DOHH2 (cell line): ENCODE measurements around the gene RBPJ.
A peak's percentile ranks its signal among the peaks of the same experiment; 100 is the strongest.

ENCODE experiments used
- H3F3A ChIP-seq: fragments of 200-600 bp; sonication (generic), shearing (Covaris generic); 2 replicates; pipeline ENCODE4 v1.6.0; 2016; ENCODE audit warnings: antibody characterized with exemption, mild to moderate bottlenecking; ENCODE audit not compliant: control insufficient read depth, insufficient read depth
- H3K27ac ChIP-seq: fragments of 200-600 bp; sonication (generic); 2 replicates; pipeline ENCODE4 v1.5.1; 2014; ENCODE audit warnings: low read depth, mild to moderate bottlenecking, low read length, moderate library complexity
- H3K27me3 ChIP-seq: fragments of 200-600 bp; sonication (generic); 2 replicates; pipeline ENCODE4 v1.6.1; 2014; ENCODE audit warnings: mild to moderate bottlenecking, low read length, mixed read lengths; ENCODE audit not compliant: control insufficient read depth
- H3K36me3 ChIP-seq: fragments of 200-600 bp; sonication (generic); 2 replicates; pipeline ENCODE4 v1.6.1; 2014; ENCODE audit warnings: mild to moderate bottlenecking, low read length, moderate library complexity, mixed read lengths; ENCODE audit not compliant: control insufficient read depth
- H3K4me1 ChIP-seq: fragments of 200-600 bp; sonication (generic); 2 replicates; pipeline ENCODE4 v1.6.1; 2014; ENCODE audit warnings: mild to moderate bottlenecking, low read length, mixed read lengths; ENCODE audit not compliant: control insufficient read depth
- H3K4me2 ChIP-seq: fragments of 200-600 bp; sonication (generic); 2 replicates; pipeline ENCODE4 v1.6.0; 2014; ENCODE audit warnings: mild to moderate bottlenecking, low read length, moderate library complexity
- H3K4me3 ChIP-seq: fragments of 200-600 bp; sonication (generic); 2 replicates; pipeline ENCODE4 v1.5.1; 2014; ENCODE audit warnings: mild to moderate bottlenecking, low read length, mixed read lengths
- H3K79me2 ChIP-seq: fragments of 200-600 bp; sonication (generic); 2 replicates; pipeline ENCODE4 v1.6.1; 2014; ENCODE audit warnings: mild to moderate bottlenecking, low read length, mixed read lengths; ENCODE audit not compliant: control insufficient read depth
- H3K9me2 ChIP-seq: fragments of 200-600 bp; sonication (generic); replicated peaks from 2 replicates; pipeline ENCODE4 v1.6.1; 2014; ENCODE audit warnings: mild to moderate bottlenecking, low read length, mixed read lengths; ENCODE audit not compliant: control insufficient read depth
- H3K9me3 ChIP-seq: fragments of 200-600 bp; sonication (generic); 2 replicates; pipeline ENCODE4 v1.6.1; 2014; ENCODE audit warnings: antibody characterized with exemption, low read length, mixed read lengths; ENCODE audit not compliant: control insufficient read depth, insufficient read depth
- H4K20me1 ChIP-seq: fragments of 200-600 bp; sonication (generic); 2 replicates; pipeline ENCODE4 v1.6.0; 2014; ENCODE audit warnings: low read depth, mild to moderate bottlenecking, antibody characterized with exemption, low read length, moderate library complexity; ENCODE audit not compliant: control insufficient read depth, insufficient read depth
- EZH2phosphoT487 ChIP-seq: fragments of 200-600 bp; sonication (generic); IDR thresholded peaks from 2 replicates; pipeline ENCODE4 v1.6.1; 2017; ENCODE audit warnings: borderline replicate concordance, mild to moderate bottlenecking, antibody characterized with exemption, low read length, moderate library complexity, mixed read lengths
- TF ChIP-seq, protein P1 (sequence below): fragments of 200-600 bp; sonication (generic); IDR thresholded peaks from one replicate; pipeline ENCODE4 v1.5.1; 2014; ENCODE audit warnings: antibody characterized with exemption, mild to moderate bottlenecking, low read depth, low read length; ENCODE audit not compliant: poor library complexity, severe bottlenecking

The RBPJ gene

DNA sequence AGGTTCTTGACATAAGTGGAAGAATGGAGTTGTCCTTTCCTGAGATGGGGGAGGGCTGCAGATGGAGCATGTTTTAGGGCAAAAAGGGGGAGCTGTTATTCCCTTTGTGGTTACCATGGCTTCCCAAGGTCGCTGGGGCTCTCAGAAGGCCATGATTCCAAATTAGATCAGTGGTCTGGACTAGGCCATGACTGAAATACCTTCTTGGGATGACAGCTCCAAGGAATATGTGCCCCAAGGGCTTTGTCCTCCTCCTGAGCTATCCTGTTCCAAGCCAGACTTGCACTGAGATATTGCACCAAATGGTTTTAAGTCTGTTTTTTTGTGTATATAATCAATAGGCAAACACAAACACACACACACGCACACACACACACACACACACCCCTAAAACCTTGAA is 3.0 kb upstream of the RBPJ start:
- H3K4me1 ChIP-seq, result peaks cover 18% of the 10 kb centered on the region
- peaks cover 6% of the 10 kb centered on the region for H3K9me3 ChIP-seq
- H3K4me2 ChIP-seq, result peak overlapping the region; percentile 89
- H3K27me3 ChIP-seq, result no peaks in the 10 kb centered on the region
- H3K27ac ChIP-seq, result no peak overlapping the region
- TF ChIP-seq EZH2phosphoT487, result no peak
- H3K4me3 ChIP-seq, result peak overlapping the region; percentile 95
- H3K79me2 ChIP-seq, result peaks cover 34% of the 10 kb centered on the region
- H4K20me1 ChIP-seq, result peaks cover 11% of the 10 kb centered on the region; the same call in 1 of the 2 replicates
- no peaks in the 10 kb centered on the region; the same call in 1 of the 2 replicates for H3K36me3 ChIP-seq
- H3K9me2 ChIP-seq, result no peaks in the 10 kb centered on the region
- H3F3A ChIP-seq, result peaks cover 13% of the 10 kb centered on the region

- H3K27ac ChIP-seq, result peak overlapping the region; percentile 87
Measured at GRCh38 chr4:26319467-26319948, 1.3 kb upstream of the RBPJ start.

GRCh38 chr4:26319949-26320537 is 771 bp upstream of the RBPJ start:
- peaks cover 6% of the 10 kb centered on the region; the same call in 1 of the 2 replicates for H3F3A ChIP-seq
- peak overlapping the region; percentile 95 for H3K4me3 ChIP-seq
- H3K4me2 ChIP-seq, result peak overlapping the region; percentile 89
- peaks cover 25% of the 10 kb centered on the region for H4K20me1 ChIP-seq
- no peaks in the 10 kb centered on the region; the same call in 1 of the 2 replicates for H3K9me3 ChIP-seq
- no peaks in the 10 kb centered on the region for H3K27me3 ChIP-seq
- H3K36me3 ChIP-seq, result no peaks in the 10 kb centered on the region; the same call in 1 of the 2 replicates
- H3K9me2 ChIP-seq, result no peaks in the 10 kb centered on the region
- peaks cover 57% of the 10 kb centered on the region for H3K79me2 ChIP-seq
- peaks cover 33% of the 10 kb centered on the region for H3K4me1 ChIP-seq
- H3K27ac ChIP-seq, result peak overlapping the region; percentile 87
- TF ChIP-seq, protein P1, sequence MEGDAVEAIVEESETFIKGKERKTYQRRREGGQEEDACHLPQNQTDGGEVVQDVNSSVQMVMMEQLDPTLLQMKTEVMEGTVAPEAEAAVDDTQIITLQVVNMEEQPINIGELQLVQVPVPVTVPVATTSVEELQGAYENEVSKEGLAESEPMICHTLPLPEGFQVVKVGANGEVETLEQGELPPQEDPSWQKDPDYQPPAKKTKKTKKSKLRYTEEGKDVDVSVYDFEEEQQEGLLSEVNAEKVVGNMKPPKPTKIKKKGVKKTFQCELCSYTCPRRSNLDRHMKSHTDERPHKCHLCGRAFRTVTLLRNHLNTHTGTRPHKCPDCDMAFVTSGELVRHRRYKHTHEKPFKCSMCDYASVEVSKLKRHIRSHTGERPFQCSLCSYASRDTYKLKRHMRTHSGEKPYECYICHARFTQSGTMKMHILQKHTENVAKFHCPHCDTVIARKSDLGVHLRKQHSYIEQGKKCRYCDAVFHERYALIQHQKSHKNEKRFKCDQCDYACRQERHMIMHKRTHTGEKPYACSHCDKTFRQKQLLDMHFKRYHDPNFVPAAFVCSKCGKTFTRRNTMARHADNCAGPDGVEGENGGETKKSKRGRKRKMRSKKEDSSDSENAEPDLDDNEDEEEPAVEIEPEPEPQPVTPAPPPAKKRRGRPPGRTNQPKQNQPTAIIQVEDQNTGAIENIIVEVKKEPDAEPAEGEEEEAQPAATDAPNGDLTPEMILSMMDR, result no peak
- TF ChIP-seq EZH2phosphoT487, result no peak

More at GRCh38 chr4:26319467-26319948, 1.3 kb upstream of the RBPJ start:
- peaks cover 25% of the 10 kb centered on the region for H4K20me1 ChIP-seq
- peaks cover 29% of the 10 kb centered on the region for H3K4me1 ChIP-seq
- peaks cover 3% of the 10 kb centered on the region for H3K9me3 ChIP-seq
- no peaks in the 10 kb centered on the region; the same call in 1 of the 2 replicates for H3K36me3 ChIP-seq
- peak overlapping the region; percentile 89 for H3K4me2 ChIP-seq
- no peak for TF ChIP-seq EZH2phosphoT487
- TF ChIP-seq, protein P1, result peak; percentile 8
- H3K9me2 ChIP-seq, result no peaks in the 10 kb centered on the region
- H3K4me3 ChIP-seq, result peak overlapping the region; percentile 95
- H3K27me3 ChIP-seq, result no peaks in the 10 kb centered on the region
- H3K79me2 ChIP-seq, result peaks cover 52% of the 10 kb centered on the region
- peaks cover 6% of the 10 kb centered on the region; the same call in 1 of the 2 replicates for H3F3A ChIP-seq
